HG03064 (cell line): ENCODE measurements around the gene ACACA.
"Not testable (repeated sequence)": the region's sequence is repeated elsewhere in the genome, so short reads cannot be mapped to it uniquely, and the experiment has no call there.

Experiments
- ATAC-seq: cut with Tn5 transposase; IDR thresholded peaks from one replicate; pipeline ENCODE4 v1.9.1; 2021; ENCODE audit warnings: low read depth; ENCODE audit not compliant: unreplicated experiment

ACACA gene

DNA sequence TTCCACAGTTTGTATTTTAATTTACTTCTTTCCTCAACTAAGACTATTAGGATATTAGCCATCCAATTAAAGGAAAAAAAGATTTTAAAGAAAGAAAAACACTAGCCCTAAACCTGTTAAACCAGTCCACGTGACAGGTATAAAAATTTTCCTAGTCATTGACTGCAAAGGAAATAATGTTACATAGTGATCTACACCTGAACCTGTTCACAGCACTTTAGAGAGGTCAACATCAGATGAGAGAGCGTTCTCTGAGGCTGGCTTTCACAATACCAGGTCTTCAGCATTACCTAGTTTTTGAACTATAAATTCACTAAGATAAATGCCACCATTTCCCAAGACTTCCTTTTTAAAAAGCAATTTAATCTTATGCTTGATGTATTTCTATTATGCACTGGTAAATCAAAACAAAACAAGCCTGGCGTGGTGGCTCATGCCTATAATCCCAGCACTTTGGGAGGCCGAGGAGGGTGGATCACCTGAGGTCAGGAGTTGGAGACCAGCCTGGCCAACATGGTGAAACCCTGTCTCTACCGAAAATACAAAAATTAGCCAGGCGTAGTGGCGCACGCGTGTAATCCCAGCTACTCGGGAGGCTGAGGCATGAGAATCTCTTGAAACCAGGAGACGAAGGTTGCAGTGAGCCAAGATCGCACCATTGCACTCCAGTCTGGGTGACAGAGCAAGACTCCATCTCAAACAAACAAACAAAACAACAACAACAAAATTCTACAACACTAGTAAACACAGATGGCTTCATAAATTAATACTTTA lies 49.7 kb downstream of the ACACA start:
- ATAC-seq: not testable (repeated sequence)

DNA sequence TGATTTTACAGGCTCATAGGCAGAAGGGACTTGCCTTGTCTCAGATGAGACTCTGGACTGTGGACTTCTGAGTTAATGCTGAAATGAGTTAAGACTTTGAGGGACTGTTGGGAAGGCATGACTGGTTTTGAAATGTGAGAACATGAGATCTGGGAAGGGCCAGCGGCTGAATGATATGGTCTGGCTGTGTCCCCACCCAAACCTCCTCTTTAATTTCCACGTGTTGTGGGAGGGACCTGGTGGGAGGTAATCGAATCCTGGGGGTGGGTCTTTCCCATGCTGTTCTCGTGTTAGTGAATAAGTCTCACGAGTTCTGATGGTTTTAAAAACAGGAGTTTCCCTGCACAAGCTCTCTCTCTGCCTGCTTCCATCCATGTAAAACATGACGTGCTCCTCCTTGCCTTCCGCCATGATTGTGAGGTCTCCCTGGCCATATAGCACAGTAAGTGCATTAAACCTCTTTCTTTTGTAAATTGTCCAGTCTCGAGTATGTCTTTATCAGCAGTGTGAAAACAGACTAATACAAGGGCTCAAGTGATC lies 59.7 kb downstream of the ACACA start:
- ATAC-seq: not testable (repeated sequence)

DNA sequence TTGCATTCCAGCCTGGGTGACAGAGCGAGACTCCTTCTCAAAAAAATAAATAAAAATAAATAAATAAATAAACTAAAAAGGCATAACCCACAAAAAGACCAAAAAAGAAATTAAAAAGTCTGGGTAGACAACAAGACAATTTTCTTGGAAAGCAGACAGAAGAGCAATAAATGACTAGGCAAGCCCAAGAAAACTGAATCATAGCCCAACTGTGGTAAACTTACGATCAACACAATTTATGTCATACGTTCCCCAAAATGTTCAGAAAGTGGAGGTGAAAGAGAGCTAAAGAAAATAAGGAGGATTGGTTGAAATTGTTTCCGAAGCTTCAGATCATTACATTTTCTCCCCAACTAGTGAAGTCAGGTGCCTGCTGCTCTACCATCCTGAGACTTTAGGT lies 62.1 kb downstream of the ACACA start:
- no peak for ATAC-seq

DNA sequence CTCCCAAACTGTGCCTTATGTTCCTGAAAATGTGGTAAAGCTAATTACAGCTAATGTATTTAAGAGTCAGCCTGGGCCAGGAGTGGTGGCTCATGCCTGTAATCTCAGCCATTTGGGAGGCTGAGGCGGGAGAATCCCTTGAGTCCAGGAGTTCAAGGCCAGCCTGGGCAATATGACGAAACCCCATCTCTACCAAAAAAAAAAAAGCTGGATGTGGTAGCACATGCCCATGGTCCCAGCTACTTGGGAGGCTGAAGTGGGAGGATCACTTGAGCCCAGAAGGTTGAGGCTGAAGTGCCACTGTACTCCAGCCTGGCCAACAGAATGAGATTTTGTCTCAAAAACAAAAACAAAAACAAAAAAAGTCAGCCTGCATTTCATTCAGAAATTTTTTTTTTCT lies 64.0 kb downstream of the ACACA start:
- no peak for ATAC-seq

DNA sequence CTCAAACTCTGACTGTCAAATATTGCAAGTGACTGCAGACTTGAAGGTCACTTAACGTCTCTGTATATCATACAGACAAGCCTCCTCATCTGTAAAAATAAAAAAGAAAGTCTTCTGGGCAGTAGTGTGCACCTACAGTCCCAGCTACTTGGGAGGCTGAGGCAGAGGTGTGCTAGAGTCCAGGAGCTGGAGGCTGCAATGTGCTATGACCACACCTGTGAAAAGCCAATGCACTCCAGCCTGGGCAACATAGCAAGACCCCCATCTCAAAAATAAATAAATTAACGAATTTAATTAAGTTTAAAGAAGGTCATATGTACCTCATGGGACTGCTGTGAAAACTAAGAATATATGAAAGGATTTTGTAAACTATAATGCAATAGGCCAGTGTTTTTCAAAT lies 65.8 kb downstream of the ACACA start:
- ATAC-seq: no peak

DNA sequence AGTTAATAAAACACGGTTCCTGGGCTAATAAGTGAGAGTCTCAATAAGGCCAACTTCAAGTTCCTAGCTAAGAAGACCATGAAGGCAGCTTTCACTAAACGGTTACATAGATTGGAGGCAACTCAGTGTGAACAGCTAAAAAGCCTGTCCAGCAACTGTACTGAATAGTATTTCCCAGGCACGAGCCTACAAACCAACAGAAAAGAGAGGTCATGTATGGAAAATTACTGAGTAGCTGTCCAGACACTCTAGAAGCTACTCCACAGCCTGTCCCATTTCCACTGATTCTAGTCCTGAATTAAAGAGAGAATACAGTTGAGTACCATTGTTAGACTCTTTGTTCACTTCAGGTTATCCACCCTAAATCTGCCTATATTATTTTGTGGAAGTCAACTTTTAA lies 67.3 kb downstream of the ACACA start:
- no peak for ATAC-seq

DNA sequence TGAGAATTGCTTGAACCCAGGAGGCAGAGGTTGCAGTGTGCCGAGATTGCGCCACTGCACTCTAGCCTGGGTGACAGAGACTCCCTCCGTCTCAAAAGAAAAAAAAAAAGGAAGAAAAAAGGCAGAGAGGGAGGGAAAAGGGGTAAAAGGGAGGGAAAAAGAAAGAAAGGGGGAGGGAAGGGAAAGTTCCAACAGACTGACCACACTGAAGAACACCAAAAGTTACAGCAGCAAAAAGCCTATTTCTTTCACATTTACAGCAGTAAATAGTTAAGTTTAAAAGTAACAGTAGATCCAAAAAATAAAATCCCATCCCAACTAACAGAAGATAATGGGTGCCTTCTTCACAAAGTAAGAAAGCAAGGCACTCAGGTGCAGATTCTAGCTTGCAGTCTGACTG lies 67.8 kb downstream of the ACACA start:
- no peak for ATAC-seq

DNA sequence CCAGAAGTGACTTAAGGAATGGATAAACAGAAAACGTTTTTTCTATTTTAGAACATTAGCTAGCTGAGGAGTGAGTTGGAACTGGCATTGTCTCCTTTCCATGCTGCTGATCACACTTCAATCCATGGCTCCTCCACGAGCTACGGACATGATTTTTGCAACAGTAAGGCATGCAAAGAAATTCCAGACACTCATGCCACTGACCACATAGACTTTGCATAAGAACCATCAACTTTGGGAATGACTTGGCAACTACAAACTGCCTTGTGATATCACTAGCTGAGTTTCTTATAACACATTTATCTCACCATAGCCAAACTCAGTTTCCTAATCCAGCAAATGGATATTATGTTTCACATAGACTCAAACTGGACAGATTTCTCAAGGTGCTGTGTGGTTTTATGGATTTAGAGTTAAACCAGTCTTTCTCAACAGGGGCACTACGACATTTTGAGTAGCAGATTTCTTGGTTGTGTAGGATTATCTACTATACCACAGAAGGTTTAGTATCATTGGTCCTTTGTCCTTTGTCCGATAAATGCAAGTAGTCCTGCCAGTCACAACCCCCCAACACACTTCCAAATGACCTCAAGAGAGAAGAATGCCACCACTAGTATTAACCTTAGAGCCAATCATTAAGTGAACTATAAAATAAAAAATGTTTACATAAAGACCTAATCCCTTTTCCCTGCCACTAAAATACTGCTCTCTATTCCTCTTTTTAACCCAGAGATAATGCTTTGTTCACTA lies 79.1 kb downstream of the ACACA start:
- ATAC-seq: no peak

DNA sequence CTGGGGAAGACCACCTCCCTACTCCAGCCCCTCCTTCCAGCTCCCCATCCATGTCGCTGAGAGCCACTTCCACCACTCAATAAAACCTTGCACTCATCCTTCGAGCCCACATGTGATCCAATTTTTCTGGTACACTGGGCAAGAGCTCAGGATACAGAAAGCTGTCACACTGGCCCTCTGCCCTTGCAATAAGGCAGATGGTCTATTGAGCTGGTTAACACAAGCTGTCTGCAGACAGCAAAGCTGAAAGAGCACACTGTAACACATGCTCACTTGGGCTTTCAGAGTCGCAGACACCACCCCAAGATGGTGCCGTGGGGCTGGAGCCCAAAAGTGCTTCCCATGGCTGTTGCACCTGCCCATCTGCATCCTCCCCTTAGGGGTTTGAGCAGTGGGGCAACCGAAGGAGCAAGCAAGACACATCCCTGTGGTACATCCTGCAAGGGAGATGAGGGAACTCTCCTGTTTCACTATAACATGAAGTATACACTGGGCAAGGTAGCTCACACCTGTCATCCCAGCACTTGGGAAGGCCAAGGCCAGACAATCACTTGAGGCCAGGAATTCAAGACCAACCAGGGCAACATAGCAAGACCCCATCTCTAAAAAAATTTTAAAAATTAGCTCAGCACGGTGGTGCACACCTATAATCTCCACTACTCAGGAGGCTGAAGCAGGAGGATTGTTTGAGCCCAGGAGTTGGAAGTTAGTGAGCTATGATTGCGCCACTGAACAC lies 83.6 kb downstream of the ACACA start:
- ATAC-seq: no peak

DNA sequence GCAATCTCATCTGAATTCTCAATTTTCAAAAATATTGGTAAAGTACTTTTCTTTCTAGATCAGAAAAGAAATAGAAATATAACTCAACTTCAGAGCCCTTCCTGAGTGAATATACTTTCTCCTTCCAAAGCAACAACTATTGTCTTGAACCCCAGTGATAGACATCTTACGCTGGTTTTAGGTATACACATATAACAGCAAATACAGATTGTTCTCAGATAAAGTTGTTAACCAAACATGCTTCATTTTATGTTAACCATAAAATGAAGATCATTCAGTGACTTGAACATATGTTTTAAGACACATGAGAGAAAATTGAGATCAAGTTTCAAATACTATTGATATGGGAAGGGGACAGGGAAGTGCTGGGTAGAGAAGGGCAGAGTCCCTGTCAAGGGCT lies 84.5 kb downstream of the ACACA start:
- no peak for ATAC-seq

DNA sequence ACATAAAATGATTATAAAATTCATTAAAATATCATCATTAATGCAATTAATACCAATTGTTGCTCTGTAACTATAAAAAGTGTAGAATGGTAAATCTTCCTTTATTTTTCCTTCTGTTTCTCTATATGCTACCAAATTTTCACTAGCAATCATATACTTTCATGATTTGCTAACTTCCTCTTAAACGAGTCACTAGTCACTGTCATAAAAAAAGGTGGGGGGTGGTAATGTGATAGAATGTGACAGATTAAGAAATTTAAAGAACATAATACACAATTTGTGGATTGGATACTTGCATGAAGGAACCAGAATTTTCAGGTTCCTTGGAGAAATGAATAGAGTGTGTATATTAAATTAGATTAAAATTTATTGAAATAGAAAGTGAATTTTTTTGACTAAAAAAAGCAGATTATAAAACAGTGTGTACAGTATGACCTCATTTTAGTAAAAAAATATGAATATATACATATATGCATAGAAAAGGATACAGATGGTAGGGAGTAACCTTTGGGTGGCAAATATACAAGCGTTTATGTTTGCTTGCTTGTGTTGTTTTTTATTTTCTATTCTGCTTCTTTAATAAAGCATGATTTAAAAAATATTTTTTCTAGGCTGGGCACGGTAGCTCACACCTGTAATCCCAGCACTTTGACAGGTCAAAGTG lies 87.6 kb downstream of the ACACA start:
- no peak for ATAC-seq

DNA sequence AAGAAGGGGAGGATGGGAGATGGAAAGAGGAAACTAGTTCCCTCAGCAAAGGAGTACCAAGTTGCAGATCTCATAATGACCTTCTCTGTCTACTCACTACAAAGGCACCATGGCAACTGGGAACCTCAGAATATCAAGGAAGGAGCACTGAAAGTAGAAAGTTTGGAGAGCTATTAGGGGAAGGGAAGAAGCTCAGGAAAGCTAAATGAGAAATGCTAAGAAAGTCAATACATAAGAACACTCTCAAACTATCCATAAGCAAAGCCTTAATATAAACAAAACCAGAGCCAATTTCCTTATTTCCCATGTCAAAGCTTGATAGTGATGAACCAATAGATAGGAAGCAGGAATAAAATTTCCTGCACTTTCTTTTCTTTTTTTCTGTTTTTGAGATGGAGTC lies 88.8 kb downstream of the ACACA start:
- no peak for ATAC-seq

DNA sequence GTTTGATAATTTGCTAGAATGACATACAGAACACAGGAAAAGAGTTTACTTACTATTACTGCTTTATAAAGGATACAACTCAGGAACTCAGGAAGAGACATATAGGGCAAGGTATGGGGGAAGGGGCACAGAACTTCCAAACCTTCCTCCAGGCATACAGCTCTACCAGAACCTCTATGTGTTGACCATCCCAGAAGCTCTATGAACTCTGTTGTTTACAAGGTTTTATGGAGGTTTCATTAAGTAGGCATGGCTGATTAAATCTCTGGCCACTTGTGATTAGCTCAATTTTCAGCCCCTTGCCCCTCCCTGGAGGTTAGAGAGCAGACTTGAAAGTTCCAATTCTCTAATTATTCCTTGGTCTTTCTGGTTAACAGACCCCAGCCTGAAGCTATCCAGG lies 91.0 kb downstream of the ACACA start:
- no peak for ATAC-seq

DNA sequence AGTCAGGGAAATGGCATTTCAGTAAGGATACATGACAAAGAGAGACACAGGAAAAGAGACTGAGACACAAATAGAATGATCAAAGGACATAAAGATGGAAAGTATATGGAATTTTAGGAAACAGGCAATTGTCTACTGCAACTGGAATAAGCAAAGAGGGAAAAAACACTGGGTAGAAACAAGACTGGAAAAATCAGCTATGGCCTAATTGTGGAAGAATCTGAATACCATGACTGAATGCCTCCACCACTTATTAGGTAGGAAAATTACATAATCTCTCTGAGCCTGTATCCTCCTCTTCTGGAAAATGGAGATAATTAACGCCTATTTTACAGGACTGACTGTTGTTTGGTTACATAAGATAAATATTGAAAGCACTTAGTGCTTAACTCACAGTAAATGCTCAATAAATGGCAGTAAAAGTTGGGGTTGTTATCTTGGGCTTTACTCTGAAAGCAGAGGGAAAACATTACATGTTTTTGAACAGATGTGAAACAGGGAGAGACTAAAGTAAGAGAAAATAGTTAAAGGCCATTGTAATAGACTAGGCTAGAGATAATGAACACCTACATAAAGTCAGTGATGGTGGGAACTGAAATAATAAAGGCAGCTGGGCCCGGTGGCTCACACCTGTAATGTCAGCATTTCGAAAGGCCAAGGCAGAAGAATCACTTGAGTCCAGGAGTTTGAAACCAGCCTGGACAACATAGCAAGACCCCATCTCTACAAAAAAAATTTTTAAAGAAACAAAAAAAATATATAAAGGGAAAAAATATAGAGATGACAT lies 94.3 kb downstream of the ACACA start:
- no peak for ATAC-seq

DNA sequence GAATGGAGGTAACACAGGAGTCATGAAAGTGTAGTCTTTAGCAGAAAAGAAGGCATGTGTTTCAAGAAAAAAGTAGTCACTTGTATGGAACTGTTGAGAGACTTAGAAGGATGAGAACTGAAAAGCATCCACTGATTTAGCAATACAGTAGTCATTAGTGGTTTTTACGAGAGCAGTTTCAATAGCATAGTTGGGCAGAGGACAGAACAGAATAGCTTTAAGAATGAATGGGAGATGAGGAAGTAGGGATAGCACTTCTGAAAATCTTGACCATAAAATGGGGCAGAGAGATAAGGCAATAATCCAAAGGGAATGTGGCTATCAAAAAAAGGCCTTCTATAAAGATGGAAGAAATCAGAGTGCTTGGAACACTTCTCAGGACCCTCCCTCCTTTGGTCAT lies 95.7 kb downstream of the ACACA start:
- ATAC-seq: no peak

DNA sequence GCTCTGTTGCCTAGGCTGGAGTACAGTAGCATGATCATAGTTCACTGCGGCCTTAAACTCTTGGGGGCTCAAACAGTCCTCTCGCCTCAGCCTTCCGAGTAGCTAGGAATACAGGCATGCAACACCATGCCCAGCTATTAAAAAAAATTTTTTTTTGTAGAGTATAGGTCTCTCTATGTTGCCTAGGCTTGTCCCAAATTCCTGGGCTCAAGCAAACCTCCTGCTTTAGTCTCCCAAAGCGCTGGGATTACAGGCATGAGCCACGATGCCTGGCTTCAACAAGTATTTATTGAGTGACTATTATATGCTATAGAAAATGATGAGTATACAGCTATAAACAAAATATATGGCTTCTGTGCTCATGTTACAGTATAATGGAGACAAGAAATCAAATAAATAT lies 97.6 kb downstream of the ACACA start:
- no peak for ATAC-seq

DNA sequence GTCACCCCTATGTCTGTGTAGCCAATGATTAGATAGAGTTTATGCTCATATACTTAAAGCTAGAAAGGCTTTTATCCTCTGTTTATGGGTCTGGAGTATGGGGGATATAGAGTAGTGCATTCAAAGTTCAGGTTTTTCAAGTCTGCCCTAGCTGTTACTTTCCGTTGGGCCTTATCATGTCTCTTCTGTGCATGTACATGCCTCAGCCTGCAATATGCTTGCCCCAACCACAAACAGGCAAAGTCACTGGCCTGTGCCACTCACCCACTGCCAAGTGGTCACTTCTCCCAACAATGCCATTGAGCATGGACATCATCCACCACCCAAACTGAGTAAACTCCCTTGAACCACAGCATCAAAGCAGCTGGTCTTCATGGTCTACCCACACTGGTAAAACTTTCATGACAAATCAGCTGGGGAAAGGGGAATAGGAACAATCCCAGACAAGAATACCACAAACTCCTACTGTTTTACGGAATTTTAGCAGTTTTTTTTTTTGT lies 101.2 kb downstream of the ACACA start:
- no peak for ATAC-seq

DNA sequence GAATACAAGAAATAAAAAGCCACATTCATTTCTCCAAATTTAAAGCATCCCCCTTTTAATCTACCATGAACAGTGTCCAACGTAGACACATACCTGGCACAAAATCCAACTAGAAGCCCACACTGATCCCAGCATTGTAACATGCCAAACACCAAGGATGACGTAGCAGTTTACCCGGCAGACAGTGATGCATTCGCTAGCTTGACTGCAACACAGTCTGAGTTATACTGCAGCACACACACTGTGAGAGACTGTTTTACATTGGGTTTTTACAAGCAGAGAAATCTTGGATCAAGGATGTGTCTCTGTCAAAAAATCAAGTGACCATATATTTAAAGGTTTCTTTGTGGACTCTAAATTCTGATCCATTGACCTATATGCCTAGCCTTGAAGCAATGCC lies 105.3 kb downstream of the ACACA start:
- ATAC-seq: no peak

DNA sequence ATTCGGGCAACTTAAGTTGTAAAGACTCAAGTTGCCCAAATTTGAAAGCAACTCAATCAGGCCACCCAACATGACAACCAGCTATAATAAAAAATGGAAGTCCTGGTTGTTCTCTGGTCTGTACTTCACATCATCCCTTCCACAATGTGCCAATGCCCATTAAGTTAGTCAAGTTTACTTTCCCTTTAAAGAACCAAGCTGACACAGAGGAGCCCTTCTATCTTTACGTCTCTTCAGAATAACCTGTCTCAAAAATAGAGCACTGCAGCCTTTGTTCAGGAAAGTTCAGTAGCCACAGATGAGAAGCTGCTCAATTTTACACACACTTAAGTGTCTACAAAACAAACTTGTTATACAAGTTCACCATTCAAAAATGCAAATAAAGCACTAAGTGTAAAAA lies 106.0 kb downstream of the ACACA start:
- no peak for ATAC-seq
